HepG2 (cell line): ENCODE measurements around the gene MSRB3. TPM values are rescaled to one million over a fixed set of nuclear protein-coding genes. Genes with fewer than 3 reads are reported as not detected.

Experiments
- ATAC-seq: fragments of 200-7000 bp; cut with Tn5 transposase; 3 replicates; pipeline ENCODE4 v1.9.1; 2020; ENCODE audit warnings: mild to moderate bottlenecking, moderate library complexity
- BruUV-seq: library from RNA; stranded (reverse); fragments of 400-500 nt; replicated peaks from 2 replicates; lab custom pipeline; 2021; lab: Mats Ljungman, UMichigan
- CTCF ChIA-PET: fragments of 300-600 bp; formaldehyde crosslinking; extraction: SDS; loops from one replicate; lab custom pipeline; 2021; ENCODE audit warnings: low total read pairs, inconsistent platforms, low intra/inter-chr PET ratio; lab: Yijun Ruan, JAX
- POLR2A ChIA-PET: fragments of 350-600 bp; sonication (Branson Sonifier 250); formaldehyde crosslinking; loops from one replicate; lab custom pipeline; 2020; ENCODE audit warnings: antibody characterized with exemption, inconsistent platforms; lab: Yijun Ruan, JAX
- DNase-seq: peaks from one replicate; pipeline ENCODE4 v3.0.0-alpha.2; 2015; ENCODE audit warnings: low spot score
- FAIRE-seq: peaks from 3 replicates; lab custom pipeline; 2011; peaks lifted over from hg19 to GRCh38; lab: Jason Lieb, UNC
- H2AFZ ChIP-seq: one replicate; pipeline ENCODE4 v1.6.1; 2011; ENCODE audit warnings: low read length, inconsistent platforms
- H3K27ac ChIP-seq: fragments of 300-600 bp; 3 replicates; pipeline ENCODE4 v1.8.0; 2011; ENCODE audit warnings: mixed run types, mild to moderate bottlenecking, mixed read lengths, low read length, inconsistent platforms; ENCODE audit not compliant: insufficient read depth; ENCODE audit errors: extremely low read length
- H3K27me3 ChIP-seq, 2 experiments: fragments of 200-600 bp in 1 of 2; 2 replicates in 1 of 2; 3 replicates in 1 of 2; pipeline versions ENCODE4 v1.6.0 to v1.8.0; 2011; ENCODE audit warnings: low read length in 2 of 2, mild to moderate bottlenecking in 2 of 2, moderate library complexity in 2 of 2, inconsistent platforms in 1 of 2; ENCODE audit not compliant: insufficient read depth in 2 of 2, control insufficient read depth in 1 of 2
- H3K36me3 ChIP-seq, 2 experiments: fragments of 200-600 bp in 1 of 2; replicated peaks in 1 of 2; 2 replicates in 1 of 2; 3 replicates in 1 of 2; pipeline versions ENCODE4 v1.5.1 to v1.8.0; 2011; ENCODE audit warnings: low read length in 2 of 2, inconsistent platforms in 1 of 2; ENCODE audit not compliant: insufficient read depth in 2 of 2, control insufficient read depth in 1 of 2
- H3K4me1 ChIP-seq: 2 replicates; pipeline ENCODE4 v1.5.1; 2012; ENCODE audit warnings: low read length, inconsistent platforms; ENCODE audit not compliant: insufficient read depth
- H3K4me2 ChIP-seq: 2 replicates; pipeline ENCODE4 v1.6.0; 2011; ENCODE audit warnings: low read depth, low read length, inconsistent platforms
- H3K4me3 ChIP-seq, 3 experiments: fragments of 200-600 bp in 1 of 3; sonication (generic), shearing (Covaris generic) in 1 of 3; replicated peaks in 1 of 3; 2 replicates each; pipeline ENCODE4 v1.5.1; 2011 to 2016; ENCODE audit warnings: low read length in 3 of 3, inconsistent platforms in 2 of 3, low read depth in 2 of 3, mild to moderate bottlenecking in 2 of 3, control low read depth in 1 of 3, mixed read lengths in 1 of 3; ENCODE audit not compliant: insufficient read depth in 1 of 3
- H3K79me2 ChIP-seq: one replicate; pipeline ENCODE4 v1.6.1; 2011; ENCODE audit warnings: low read length, inconsistent platforms; ENCODE audit not compliant: insufficient read depth
- H3K9ac ChIP-seq: 2 replicates; pipeline ENCODE4 v1.6.0; 2011; ENCODE audit warnings: mild to moderate bottlenecking, low read depth, low read length, inconsistent platforms; ENCODE audit not compliant: insufficient read depth
- H3K9me3 ChIP-seq: 2 replicates; pipeline ENCODE4 v1.5.1; 2012; ENCODE audit warnings: mild to moderate bottlenecking, low read length
- H4K20me1 ChIP-seq: 2 replicates; pipeline ENCODE4 v1.6.0; 2011; ENCODE audit warnings: inconsistent platforms, mild to moderate bottlenecking, low read length, moderate library complexity; ENCODE audit not compliant: insufficient read depth
- ASH2L ChIP-seq: fragments of 300-600, 200-600 bp; sonication (generic); IDR thresholded peaks from 2 replicates; pipeline ENCODE4 v1.7.0; 2017; ENCODE audit warnings: low read depth, mild to moderate bottlenecking, moderate library complexity, mixed read lengths, low read length; ENCODE audit not compliant: insufficient read length
- GPBP1L1 ChIP-seq: sonication (generic); formaldehyde crosslinking; IDR thresholded peaks from 2 replicates; pipeline ENCODE4 v1.5.0; 2020; ENCODE audit warnings: mild to moderate bottlenecking, missing genetic modification reagents
- GPN1 ChIP-seq: sonication (generic); formaldehyde crosslinking; IDR thresholded peaks from 2 replicates; pipeline ENCODE4 v1.5.1; 2020; ENCODE audit warnings: missing genetic modification reagents, borderline replicate concordance
- RNF2 ChIP-seq: fragments of 450-650 bp; conservative IDR thresholded peaks from 2 replicates; pipeline ENCODE4 v1.6.1; 2016; ENCODE audit warnings: low read depth
- TFAP4 ChIP-seq: sonication (generic); IDR thresholded peaks from 2 replicates; pipeline ENCODE4 v1.6.1; 2016; ENCODE audit warnings: low read depth, borderline replicate concordance
- ZNF747 ChIP-seq: sonication (generic); formaldehyde crosslinking; IDR thresholded peaks from 2 replicates; pipeline ENCODE4 v1.8.1; 2023; ENCODE audit warnings: missing genetic modification reagents, mild to moderate bottlenecking, borderline replicate concordance
- ZSCAN22 ChIP-seq: sonication (generic); formaldehyde crosslinking; IDR thresholded peaks from 2 replicates; pipeline ENCODE4 v1.4.0; 2020; ENCODE audit warnings: mild to moderate bottlenecking, missing genetic modification reagents
- WGBS: methylation state at CpG from one replicate; pipeline ENCODE4 v1.1.6; 2017; ENCODE audit warnings: low lambda C conversion rate; 5-methylcytosine and 5-hydroxymethylcytosine counted together
- in situ Hi-C: cut with HindIII; loops from 2 replicates; pipeline ENCODE4 v1.10.0; 2017; ENCODE audit warnings: low pct_unique_long_range_greater_than_20kb; ENCODE audit not compliant: extremely low pct_ligation_motif_present
- intact Hi-C: fragments of 100-400 bp; cut with micrococcal nuclease; formaldehyde crosslinking; loops from one replicate; pipeline ENCODE4 v1.10.0; 2022; ENCODE audit not compliant: unreplicated experiment
- polyA plus RNA-seq, 8 experiments: library from polyadenylated mRNA; depleted of rRNA in 3 of 8; stranded (reverse) in 7 of 8; unstranded in 1 of 8; fragments of >200 nt; fragmentation: Illumina TruSeq in 4 of 8; extraction: Trizol in 4 of 8; gene quantifications; 2 replicates each; pipeline versions ENCODE4 v1.2.1 to v1.2.3, GENCODE V29; 2011 to 2016; ENCODE audit warnings: low read depth in 4 of 8, missing spikeins in 1 of 8, mixed read lengths in 1 of 8; ENCODE audit not compliant: insufficient read depth in 1 of 8
- total RNA-seq, 5 experiments: library from RNA; depleted of rRNA; stranded (reverse); fragments of >200 nt; fragmentation: Illumina TruSeq; extraction: Trizol; gene quantifications; 2 replicates each; pipeline ENCODE4 v1.2.3, GENCODE V29; 2016; ENCODE audit warnings: low read depth in 1 of 5

The MSRB3 gene
- total and polyA plus RNA-seq, 2 of the 13 experiments (the other 11 are each of a cell fraction or from before 2014, with no cell fraction given), result 1.5 to 1.9 TPM

- no peak for TF ChIP-seq GPBP1L1 (CRISPR knock-in tag)
- TF ChIP-seq ZNF747 (CRISPR knock-in tag), result no peak
- no peak for TF ChIP-seq RNF2
Measured at GRCh38 chr12:65329721-65330120, 51.2 kb downstream of the MSRB3 start (continued).

GRCh38 chr12:65330331-65330730 is 51.8 kb downstream of the MSRB3 start:
- POLR2A ChIA-PET, result no interaction called here
- Histone ChIP-seq H3K9me3 (no peaks in the 10 kb centered on the region), H3K79me2 (no peaks in the 10 kb centered on the region), H3K27me3 (no peaks in the 10 kb centered on the region), H3K4me1 (peaks cover 40% of the 10 kb centered on the region), H3K36me3 (no peaks in the 10 kb centered on the region), H3K27ac (no peak overlapping the region), H3K4me3 (no peak overlapping the region), H2AFZ (no peak overlapping the region), H3K4me2 (no peak overlapping the region), H3K9ac (no peak overlapping the region), H4K20me1 (no peaks in the 10 kb centered on the region)
- no TSS peak for BruUV-seq
- FAIRE-seq, result no peak
- no peak for DNase-seq
- WGBS, result 88% methylated on average over 3 of the region's 3 CpGs
- CTCF ChIA-PET, result no interaction called here
- TF ChIP-seq RNF2 (no peak), ZSCAN22 (no peak), TFAP4 (no peak), ASH2L (no peak), GPN1 (no peak)
- intact Hi-C loops, result no loop called here
- ATAC-seq, result no peak
- in situ Hi-C loops, result no loop called here
